ENCODE results near the gene MDP1.

Gene MDP1

DNA sequence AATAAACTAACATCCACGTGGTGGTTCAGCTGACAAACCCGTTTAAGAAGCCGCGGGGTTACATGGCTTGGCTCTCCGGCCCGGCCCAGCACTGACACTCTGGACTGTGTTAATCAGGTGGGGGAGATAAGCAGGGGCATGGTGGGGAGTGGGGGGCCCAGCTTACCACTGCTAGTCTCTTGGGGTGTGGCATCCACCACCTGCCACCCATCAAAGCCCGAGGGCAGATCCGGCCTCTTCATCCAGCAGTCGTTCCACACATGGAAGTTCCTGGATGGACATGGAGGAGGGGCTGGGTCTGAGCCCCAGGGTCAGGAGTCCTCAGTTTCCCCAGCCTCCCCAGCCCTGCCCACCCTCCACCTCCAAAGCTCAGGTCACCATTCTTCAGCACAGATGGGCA, 42.3 kb upstream of the MDP1 start:
- Histone ChIP-seq H3K4me2 (ENCODE audit: low read length) (no peak overlapping the region), H3K4me1 (ENCODE audit: control insufficient read depth, insufficient read depth, low read length) (peaks cover 8% of the 10 kb centered on the region), H3K27me3 (ENCODE audit: control insufficient read depth, insufficient read depth, low read length) (no peaks in the 10 kb centered on the region), H3K9ac (ENCODE audit: low read depth, low read length) (no peak overlapping the region), H3K9me3 (replicated peaks; ENCODE audit: low read length) (no peaks in the 10 kb centered on the region), H3K36me3 (ENCODE audit: insufficient read depth, low read length) (no peaks in the 10 kb centered on the region), H3K4me3 (ENCODE audit: low read length) (no peak overlapping the region)

DNA sequence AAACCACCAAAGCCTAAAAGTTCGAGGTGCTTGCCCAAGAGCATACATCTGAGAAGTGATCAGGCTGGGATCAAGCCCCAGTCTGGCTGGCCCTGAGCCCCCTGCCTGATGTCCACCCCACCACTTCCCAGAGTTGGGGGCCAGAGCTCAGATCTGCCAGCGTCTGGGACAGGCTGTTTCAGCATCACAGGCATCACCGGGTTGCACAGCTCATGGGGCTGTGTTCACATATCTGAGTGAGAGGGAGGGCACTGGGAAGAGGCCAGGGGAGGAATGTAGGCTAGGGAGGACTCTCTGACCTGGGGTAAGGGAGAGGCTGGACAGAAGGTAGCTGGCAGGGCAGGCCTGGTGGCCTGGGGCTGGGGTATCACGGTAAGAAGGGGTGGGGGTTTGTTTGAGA, 41.1 kb upstream of the MDP1 start:
- H3K9me3 ChIP-seq (replicated peaks; ENCODE audit: low read length), result no peaks in the 10 kb centered on the region
- no peaks in the 10 kb centered on the region for H3K36me3 ChIP-seq (ENCODE audit: insufficient read depth, low read length)
- H3K9ac ChIP-seq (ENCODE audit: low read depth, low read length), result no peak overlapping the region
- H3K4me1 ChIP-seq (ENCODE audit: control insufficient read depth, insufficient read depth, low read length), result peaks cover 8% of the 10 kb centered on the region
- no peak overlapping the region for H3K4me3 ChIP-seq (ENCODE audit: low read length)
- H3K4me2 ChIP-seq (ENCODE audit: low read length), result no peak overlapping the region
- H3K27me3 ChIP-seq (ENCODE audit: control insufficient read depth, insufficient read depth, low read length), result no peaks in the 10 kb centered on the region

DNA sequence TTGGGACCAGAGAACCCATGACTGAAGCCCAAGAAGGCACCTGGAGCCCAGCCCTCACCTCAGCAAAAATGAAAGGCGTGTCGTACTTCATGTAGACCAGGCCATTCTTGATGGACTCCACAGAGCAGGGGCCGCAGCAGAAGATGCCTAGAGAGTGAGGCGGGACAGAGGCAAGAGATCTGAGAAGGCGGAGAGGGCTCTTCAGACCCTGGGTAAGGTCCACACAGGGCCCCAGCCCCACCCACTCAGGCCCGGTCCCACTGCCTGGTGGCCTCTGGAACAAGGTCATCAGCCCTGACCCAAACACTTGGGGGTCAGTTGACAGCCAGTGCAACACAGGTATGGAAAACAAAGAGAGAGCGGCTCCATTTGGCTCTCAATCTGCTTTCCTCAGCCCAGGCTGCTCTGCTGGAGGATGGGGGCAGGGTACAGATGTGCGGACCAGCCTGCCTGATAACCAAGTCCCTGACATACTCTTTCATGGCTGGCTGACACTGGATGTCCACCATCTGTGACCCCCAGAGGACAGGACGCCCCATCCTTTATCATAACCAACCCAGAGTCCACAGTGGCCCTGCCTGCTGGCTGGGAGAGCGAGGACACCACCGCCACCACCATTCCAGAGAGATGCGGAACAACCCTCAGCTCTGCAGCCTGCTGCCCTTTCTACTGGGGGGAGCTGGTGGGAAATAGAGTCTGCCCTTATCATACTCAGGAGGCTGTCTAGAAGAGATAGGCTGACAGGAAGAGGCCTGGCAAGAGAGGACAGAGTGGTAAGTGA, 40.3 kb upstream of the MDP1 start:
- H3K4me3 ChIP-seq (ENCODE audit: low read length), result no peak overlapping the region
- H3K36me3 ChIP-seq (ENCODE audit: insufficient read depth, low read length), result no peaks in the 10 kb centered on the region
- peaks cover 8% of the 10 kb centered on the region for H3K4me1 ChIP-seq (ENCODE audit: control insufficient read depth, insufficient read depth, low read length)
- no peak overlapping the region for H3K9ac ChIP-seq (ENCODE audit: low read depth, low read length)
- no peak overlapping the region for H3K4me2 ChIP-seq (ENCODE audit: low read length)
- no peaks in the 10 kb centered on the region for H3K9me3 ChIP-seq (replicated peaks; ENCODE audit: low read length)
- H3K27me3 ChIP-seq (ENCODE audit: control insufficient read depth, insufficient read depth, low read length), result no peaks in the 10 kb centered on the region

DNA sequence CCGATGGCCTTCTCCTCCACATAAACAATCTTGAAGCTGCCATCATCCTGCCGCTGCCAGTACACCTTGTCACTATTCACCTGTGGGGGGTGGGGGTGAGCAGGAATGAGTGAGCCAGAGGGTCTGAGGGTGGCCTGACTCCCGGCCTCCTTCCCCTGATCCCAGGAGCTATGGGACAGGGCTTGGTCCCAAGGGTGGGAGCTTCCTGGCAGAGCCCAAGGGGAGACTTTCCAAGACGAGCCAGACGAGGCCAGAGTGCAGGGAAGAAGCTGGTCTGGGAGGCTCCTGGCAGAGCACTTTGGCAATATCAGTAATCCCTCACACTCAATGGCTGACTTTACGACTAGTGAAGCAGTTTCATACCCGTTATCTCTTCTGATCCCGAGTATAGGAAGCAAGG, 39.6 kb upstream of the MDP1 start:
- Histone ChIP-seq H3K27me3 (ENCODE audit: control insufficient read depth, insufficient read depth, low read length) (no peaks in the 10 kb centered on the region), H3K36me3 (ENCODE audit: insufficient read depth, low read length) (no peaks in the 10 kb centered on the region), H3K4me3 (ENCODE audit: low read length) (no peak overlapping the region), H3K9me3 (replicated peaks; ENCODE audit: low read length) (no peaks in the 10 kb centered on the region), H3K9ac (ENCODE audit: low read depth, low read length) (no peak overlapping the region), H3K4me1 (ENCODE audit: control insufficient read depth, insufficient read depth, low read length) (peaks cover 8% of the 10 kb centered on the region), H3K4me2 (ENCODE audit: low read length) (no peak overlapping the region)

DNA sequence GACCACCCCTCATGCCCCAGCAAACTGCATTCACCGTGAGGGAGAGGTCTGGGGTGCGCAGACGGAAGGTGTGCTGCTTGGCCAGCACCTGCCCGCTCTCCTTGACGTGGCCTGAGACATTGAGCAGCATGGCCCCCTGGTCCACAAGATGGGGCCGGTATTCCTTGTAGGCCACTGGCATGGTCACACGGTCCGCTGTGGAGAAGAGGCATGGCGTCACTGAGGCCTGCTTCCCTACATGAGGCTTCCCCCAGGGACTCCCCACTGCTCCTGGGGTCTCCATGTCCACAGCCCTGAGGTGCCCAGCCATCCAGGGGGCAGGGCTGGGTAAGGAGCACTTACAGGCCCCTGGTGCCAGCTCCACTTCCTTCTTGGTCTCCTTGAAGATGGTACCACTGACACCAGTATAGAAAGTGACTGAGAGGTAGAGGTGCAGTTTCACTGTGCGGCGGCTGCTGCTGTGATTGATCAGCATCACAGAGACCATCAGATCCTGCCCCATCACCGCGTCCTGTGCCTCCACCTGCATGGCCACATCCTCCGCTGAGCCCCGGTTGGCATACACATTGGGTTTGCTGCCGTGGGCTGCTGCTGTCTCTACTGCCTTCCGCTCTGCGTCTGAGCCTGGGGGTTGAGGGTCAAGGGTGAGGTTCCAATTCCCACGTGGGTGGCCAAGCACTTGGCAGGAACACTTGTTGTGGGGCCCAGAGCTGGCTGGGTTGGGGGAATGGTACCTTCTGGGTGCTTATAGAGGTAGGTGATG, 38.9 kb upstream of the MDP1 start:
- H3K4me2 ChIP-seq (ENCODE audit: low read length), result no peak overlapping the region
- no peak overlapping the region for H3K4me3 ChIP-seq (ENCODE audit: low read length)
- H3K36me3 ChIP-seq (ENCODE audit: insufficient read depth, low read length), result no peaks in the 10 kb centered on the region
- H3K4me1 ChIP-seq (ENCODE audit: control insufficient read depth, insufficient read depth, low read length), result peaks cover 8% of the 10 kb centered on the region
- no peak overlapping the region for H3K9ac ChIP-seq (ENCODE audit: low read depth, low read length)
- no peaks in the 10 kb centered on the region for H3K9me3 ChIP-seq (replicated peaks; ENCODE audit: low read length)
- H3K27me3 ChIP-seq (ENCODE audit: control insufficient read depth, insufficient read depth, low read length), result no peaks in the 10 kb centered on the region

DNA sequence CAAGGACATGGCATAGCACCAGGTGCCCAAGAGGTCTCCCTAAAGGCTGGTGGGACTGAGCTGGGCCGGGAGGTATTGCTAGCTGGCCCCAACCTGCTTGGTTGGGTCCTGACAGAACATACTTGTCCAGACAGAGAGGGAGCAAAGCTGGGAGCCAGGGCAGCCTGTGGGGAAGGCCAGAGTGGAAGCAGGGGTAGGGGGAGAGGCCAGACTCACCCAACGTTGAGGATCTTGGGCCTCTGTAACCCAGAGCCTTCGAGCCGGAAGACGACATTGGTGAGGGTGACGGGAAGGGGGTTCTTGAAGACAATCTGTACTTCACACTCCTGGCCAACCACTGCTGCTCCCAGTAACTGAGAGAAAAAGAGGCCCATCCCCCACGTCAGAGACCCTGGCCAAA, 38.1 kb upstream of the MDP1 start:
- Histone ChIP-seq H3K36me3 (ENCODE audit: insufficient read depth, low read length) (no peaks in the 10 kb centered on the region), H3K4me1 (ENCODE audit: control insufficient read depth, insufficient read depth, low read length) (peaks cover 1% of the 10 kb centered on the region), H3K9me3 (replicated peaks; ENCODE audit: low read length) (no peaks in the 10 kb centered on the region), H3K9ac (ENCODE audit: low read depth, low read length) (no peak overlapping the region), H3K4me2 (ENCODE audit: low read length) (no peak overlapping the region), H3K4me3 (ENCODE audit: low read length) (no peak overlapping the region), H3K27me3 (ENCODE audit: control insufficient read depth, insufficient read depth, low read length) (no peaks in the 10 kb centered on the region)

DNA sequence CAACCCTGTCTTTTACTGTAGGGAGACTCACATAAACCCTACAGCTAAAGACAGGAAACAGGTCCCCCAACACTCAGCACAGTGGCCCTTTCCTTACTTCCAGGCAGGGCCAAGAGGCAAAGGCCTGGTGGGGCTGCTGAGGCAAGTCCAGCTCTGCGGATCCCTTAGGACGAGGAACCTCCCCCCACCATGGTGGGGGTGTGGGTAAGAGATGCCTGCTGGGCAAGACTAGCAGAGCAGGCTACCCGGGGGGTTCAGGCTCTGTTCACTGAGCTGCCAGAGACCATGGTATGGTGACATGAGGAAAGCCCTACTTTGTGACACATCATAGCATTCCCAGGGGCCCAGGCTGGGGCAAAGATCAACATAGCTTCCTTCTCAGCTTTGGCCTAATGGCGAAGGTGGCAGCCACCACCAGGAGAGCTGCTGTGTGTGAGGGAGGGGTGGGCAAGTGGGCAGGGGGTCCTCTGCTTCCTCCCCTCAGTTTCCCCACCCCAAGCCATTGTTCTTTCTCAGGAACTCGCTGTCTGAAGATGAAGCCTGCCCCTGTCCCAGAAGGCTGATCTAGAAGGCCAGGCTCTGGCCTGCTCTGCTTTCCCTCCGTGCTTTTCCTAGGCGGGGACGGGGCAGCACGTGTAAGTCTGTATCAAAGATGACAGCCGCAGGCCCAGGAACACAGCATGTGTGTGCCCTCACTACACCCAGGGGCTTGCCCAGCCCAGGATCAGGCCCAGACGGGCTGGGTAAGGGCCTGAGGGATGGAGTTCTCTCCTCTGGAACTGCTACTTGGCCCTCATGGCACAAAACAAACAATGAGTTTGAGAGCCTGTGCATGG, 36.6 kb upstream of the MDP1 start:
- H3K9ac ChIP-seq (ENCODE audit: low read depth, low read length), result no peak overlapping the region
- H3K36me3 ChIP-seq (ENCODE audit: insufficient read depth, low read length), result no peaks in the 10 kb centered on the region

DNA sequence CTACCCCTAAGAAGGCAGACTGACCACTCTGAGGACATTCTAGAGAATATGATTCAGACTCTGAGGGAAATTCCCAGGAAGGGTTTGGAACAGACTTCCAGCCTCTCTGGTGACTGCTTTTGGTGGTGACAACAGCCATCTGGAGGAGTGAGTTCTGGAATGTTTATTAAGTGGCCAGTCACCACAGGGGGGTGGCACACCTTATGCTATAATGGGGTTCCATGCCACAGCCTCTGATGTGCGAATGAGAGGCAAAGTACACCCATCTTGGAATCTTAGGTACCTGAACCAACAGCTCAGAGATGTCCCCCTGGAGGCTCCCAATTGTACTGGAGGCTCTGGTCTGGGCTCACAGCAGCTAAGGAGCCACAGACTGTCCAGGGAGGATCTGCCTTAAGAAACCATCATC, 36.0 kb upstream of the MDP1 start:
- H3K4me3 ChIP-seq (ENCODE audit: low read length), result no peak overlapping the region
- no peaks in the 10 kb centered on the region for H3K4me1 ChIP-seq (ENCODE audit: control insufficient read depth, insufficient read depth, low read length)
- H3K36me3 ChIP-seq (ENCODE audit: insufficient read depth, low read length), result no peaks in the 10 kb centered on the region
- no peaks in the 10 kb centered on the region for H3K9me3 ChIP-seq (replicated peaks; ENCODE audit: low read length)
- H3K4me2 ChIP-seq (ENCODE audit: low read length), result no peak overlapping the region
- H3K9ac ChIP-seq (ENCODE audit: low read depth, low read length), result no peak overlapping the region
- no peaks in the 10 kb centered on the region for H3K27me3 ChIP-seq (ENCODE audit: control insufficient read depth, insufficient read depth, low read length)

More for the DNA sequence above, 36.6 kb upstream of the MDP1 start:
- Histone ChIP-seq H3K4me1 (ENCODE audit: control insufficient read depth, insufficient read depth, low read length) (no peaks in the 10 kb centered on the region), H3K27me3 (ENCODE audit: control insufficient read depth, insufficient read depth, low read length) (no peaks in the 10 kb centered on the region), H3K4me3 (ENCODE audit: low read length) (no peak overlapping the region), H3K4me2 (ENCODE audit: low read length) (no peak overlapping the region), H3K9me3 (replicated peaks; ENCODE audit: low read length) (no peaks in the 10 kb centered on the region)

DNA sequence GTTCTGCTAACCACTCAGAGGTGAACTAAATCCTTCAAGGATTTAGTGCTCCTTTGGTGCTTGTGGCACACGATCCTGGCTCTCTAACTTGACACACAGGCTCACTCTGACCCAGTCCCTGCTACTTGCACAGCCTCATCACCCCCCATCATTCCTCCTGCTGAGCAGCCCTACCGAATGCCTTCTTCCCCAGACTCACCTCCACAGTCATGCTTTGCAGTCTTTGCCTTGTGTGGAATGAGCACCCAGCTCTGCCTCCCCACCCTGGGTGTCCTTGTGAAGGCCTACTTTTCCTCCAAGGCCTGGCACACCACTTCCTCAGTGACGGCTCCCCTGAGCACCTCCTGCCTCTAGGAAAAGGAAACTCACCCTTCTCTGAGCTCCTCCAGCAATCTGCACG, 34.5 kb upstream of the MDP1 start:
- no peaks in the 10 kb centered on the region for H3K27me3 ChIP-seq (ENCODE audit: control insufficient read depth, insufficient read depth, low read length)
- no peak overlapping the region for H3K4me3 ChIP-seq (ENCODE audit: low read length)
- no peaks in the 10 kb centered on the region for H3K4me1 ChIP-seq (ENCODE audit: control insufficient read depth, insufficient read depth, low read length)
- H3K36me3 ChIP-seq (ENCODE audit: insufficient read depth, low read length), result no peaks in the 10 kb centered on the region
- no peaks in the 10 kb centered on the region for H3K9me3 ChIP-seq (replicated peaks; ENCODE audit: low read length)
- no peak overlapping the region for H3K9ac ChIP-seq (ENCODE audit: low read depth, low read length)
- no peak overlapping the region for H3K4me2 ChIP-seq (ENCODE audit: low read length)

DNA sequence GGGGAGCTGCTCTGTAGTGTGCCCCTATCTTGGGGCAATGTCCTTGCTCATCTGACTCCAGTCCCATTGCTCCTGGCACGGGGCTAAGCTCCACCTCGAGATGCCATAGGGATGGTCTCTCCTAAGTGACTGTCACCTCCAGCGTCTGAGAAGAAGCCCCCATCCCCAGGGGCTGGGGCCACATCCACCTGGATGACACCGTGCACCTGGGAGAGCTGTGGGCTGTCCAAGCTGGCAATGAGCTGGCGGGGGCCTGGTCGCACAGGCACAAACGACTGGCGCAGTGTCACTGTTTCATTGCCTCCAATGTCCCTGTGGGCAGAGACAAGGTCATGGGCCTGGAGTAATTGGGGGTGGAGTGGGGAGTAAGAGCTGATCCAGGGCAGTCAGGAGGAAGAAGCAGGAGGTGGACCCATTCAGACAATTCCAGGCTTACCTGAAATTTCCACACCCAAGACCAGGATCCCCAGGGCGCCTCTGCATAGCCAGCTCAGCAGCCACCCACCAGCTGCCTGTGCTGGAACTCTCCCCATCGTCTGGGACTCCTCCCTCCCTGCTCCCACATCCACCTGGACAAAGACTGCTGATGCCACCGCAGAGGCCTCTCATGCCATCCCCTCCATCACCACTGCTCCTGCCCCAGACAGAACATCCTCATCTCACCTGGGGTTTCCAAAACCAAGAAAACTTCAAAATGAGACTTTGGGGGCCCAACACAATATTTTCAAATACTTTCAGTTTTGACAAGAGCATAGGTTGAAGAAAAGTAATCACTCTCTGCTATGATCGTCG, 33.6 kb upstream of the MDP1 start:
- no peaks in the 10 kb centered on the region for H3K4me1 ChIP-seq (ENCODE audit: control insufficient read depth, insufficient read depth, low read length)
- H3K9me3 ChIP-seq (replicated peaks; ENCODE audit: low read length), result no peaks in the 10 kb centered on the region
- H3K9ac ChIP-seq (ENCODE audit: low read depth, low read length), result no peak overlapping the region
- no peak overlapping the region for H3K4me3 ChIP-seq (ENCODE audit: low read length)
- H3K27me3 ChIP-seq (ENCODE audit: control insufficient read depth, insufficient read depth, low read length), result no peaks in the 10 kb centered on the region
- H3K4me2 ChIP-seq (ENCODE audit: low read length), result no peak overlapping the region
- H3K36me3 ChIP-seq (ENCODE audit: insufficient read depth, low read length), result no peaks in the 10 kb centered on the region

DNA sequence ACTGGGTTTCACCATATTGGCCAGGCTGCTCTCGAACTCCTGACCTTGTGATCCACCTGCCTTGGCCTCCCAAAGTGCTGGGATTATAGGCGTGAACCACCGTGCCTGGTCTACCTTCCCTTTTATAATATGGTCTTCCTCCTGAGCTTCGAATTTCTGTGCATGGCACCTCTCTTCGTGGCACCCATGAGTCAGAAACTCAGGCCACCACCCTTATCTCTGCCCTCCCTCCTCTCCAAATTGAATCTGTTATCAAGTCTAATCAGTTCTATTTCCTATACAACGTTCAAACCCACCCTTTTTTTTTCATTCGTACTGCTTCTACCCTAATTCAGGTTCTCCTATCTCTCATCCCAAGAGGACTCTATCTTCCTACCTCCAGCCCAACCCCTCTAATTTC, 31.6 kb upstream of the MDP1 start:
- no peak overlapping the region for H3K4me3 ChIP-seq (ENCODE audit: low read length)
- no peaks in the 10 kb centered on the region for H3K27me3 ChIP-seq (ENCODE audit: control insufficient read depth, insufficient read depth, low read length)
- H3K4me2 ChIP-seq (ENCODE audit: low read length), result no peak overlapping the region
- H3K9me3 ChIP-seq (replicated peaks; ENCODE audit: low read length), result no peaks in the 10 kb centered on the region
- no peak overlapping the region for H3K9ac ChIP-seq (ENCODE audit: low read depth, low read length)
- H3K36me3 ChIP-seq (ENCODE audit: insufficient read depth, low read length), result no peaks in the 10 kb centered on the region
- peaks cover 8% of the 10 kb centered on the region for H3K4me1 ChIP-seq (ENCODE audit: control insufficient read depth, insufficient read depth, low read length)
